Transverse colon (tissue), 4 donors: Measurements from ENCODE around the gene HDAC4.

Experiments used
- CTCF ChIP-seq, 5 experiments: fragments of 200-600 bp in 3 of 5; fragments of 450-650 bp in 2 of 5; sonication (generic) in 3 of 5; IDR thresholded peaks; 1 replicate in 2 of 5; 2 replicates in 3 of 5; pipeline ENCODE4 v1.5.1; 2016 to 2017; ENCODE audit warnings: antibody characterized with exemption in 5 of 5, inconsistent platforms in 3 of 5, mild to moderate bottlenecking in 2 of 5, moderate library complexity in 1 of 5
- POLR2A ChIP-seq: fragments of 450-650 bp; IDR thresholded peaks from one replicate; pipeline ENCODE4 v1.6.1; 2016; ENCODE audit warnings: antibody characterized with exemption, mild to moderate bottlenecking, moderate library complexity
- POLR2AphosphoS5 ChIP-seq, 3 donors: sonication (generic); formaldehyde crosslinking; IDR thresholded peaks; one replicate each; pipeline ENCODE4 v1.6.1; 2016; ENCODE audit warnings: antibody characterized with exemption in 3 of 3

GRCh38 chr2:239445771-239446524, 45.1 kb upstream of the HDAC4 start:
- TF ChIP-seq CTCF (IDR thresholded peaks at IDR 0.05) (no peak), POLR2AphosphoS5 (IDR thresholded peaks at IDR 0.05) (no peak), POLR2A (no peak)
